ENCODE data around the gene NFRKB.
"Not testable (repeated sequence)": the region's sequence is repeated elsewhere in the genome, so short reads cannot be mapped to it uniquely, and the experiment has no call there.

Gene NFRKB

DNA sequence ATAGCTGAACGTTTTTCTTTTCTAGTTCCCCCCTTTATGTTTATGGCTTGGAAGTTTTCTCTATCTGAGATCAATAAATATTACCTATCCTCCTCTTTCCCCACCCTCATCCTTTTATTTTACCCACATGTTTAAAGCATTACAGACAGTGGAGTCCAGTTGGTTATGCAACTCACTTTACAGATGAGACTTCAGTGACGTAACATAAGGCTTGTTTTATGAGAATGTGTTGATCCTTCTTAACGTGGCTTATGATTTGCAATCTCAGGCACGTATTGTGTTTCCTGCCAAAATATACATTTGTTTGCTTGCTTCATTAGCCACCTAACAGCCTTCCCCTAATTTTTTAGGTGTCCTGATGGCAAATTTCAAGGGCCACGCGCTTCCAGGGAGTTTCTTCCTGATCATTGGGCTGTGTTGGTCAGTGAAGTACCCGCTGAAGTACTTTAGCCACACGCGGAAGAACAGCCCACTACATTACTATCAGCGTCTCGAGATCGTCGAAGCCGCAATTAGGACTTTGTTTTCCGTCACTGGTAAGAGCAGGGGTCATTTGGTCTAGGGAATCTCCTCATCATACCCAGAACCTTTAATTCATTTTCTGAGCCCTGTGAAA lies 43.1 kb downstream of the NFRKB start:
- no peak overlapping the region for H2AFZ ChIP-seq (ENCODE audit: low read depth, low read length)
- H3K9ac ChIP-seq (ENCODE audit: low read length): no peak overlapping the region
- H4K20me1 ChIP-seq (ENCODE audit: insufficient read depth, low read length): no peaks in the 10 kb centered on the region
- no peaks in the 10 kb centered on the region for H3K36me3 ChIP-seq (replicated peaks; ENCODE audit: low read depth, low read length)
- no peaks in the 10 kb centered on the region for H3K27me3 ChIP-seq (ENCODE audit: low read depth, low read length)
- no peaks in the 10 kb centered on the region for H3K79me2 ChIP-seq (ENCODE audit: low read length)
- TF ChIP-seq, protein P1, sequence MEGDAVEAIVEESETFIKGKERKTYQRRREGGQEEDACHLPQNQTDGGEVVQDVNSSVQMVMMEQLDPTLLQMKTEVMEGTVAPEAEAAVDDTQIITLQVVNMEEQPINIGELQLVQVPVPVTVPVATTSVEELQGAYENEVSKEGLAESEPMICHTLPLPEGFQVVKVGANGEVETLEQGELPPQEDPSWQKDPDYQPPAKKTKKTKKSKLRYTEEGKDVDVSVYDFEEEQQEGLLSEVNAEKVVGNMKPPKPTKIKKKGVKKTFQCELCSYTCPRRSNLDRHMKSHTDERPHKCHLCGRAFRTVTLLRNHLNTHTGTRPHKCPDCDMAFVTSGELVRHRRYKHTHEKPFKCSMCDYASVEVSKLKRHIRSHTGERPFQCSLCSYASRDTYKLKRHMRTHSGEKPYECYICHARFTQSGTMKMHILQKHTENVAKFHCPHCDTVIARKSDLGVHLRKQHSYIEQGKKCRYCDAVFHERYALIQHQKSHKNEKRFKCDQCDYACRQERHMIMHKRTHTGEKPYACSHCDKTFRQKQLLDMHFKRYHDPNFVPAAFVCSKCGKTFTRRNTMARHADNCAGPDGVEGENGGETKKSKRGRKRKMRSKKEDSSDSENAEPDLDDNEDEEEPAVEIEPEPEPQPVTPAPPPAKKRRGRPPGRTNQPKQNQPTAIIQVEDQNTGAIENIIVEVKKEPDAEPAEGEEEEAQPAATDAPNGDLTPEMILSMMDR (IDR thresholded peaks at IDR 0.05; ENCODE audit: low read depth, low read length): no peak
- no peak for TF ChIP-seq EZH2phosphoT487 (IDR thresholded peaks at IDR 0.05; ENCODE audit: low read depth)
- no peak overlapping the region for H3K27ac ChIP-seq (ENCODE audit: low read length)
- no peak overlapping the region for H3K4me3 ChIP-seq (ENCODE audit: low read length)
- H3K4me2 ChIP-seq (ENCODE audit: low read length): no peak overlapping the region
- no peaks in the 10 kb centered on the region for H3K4me1 ChIP-seq (ENCODE audit: low read length)
- no peaks in the 10 kb centered on the region for H3K9me3 ChIP-seq (ENCODE audit: insufficient read depth, low read length)

DNA sequence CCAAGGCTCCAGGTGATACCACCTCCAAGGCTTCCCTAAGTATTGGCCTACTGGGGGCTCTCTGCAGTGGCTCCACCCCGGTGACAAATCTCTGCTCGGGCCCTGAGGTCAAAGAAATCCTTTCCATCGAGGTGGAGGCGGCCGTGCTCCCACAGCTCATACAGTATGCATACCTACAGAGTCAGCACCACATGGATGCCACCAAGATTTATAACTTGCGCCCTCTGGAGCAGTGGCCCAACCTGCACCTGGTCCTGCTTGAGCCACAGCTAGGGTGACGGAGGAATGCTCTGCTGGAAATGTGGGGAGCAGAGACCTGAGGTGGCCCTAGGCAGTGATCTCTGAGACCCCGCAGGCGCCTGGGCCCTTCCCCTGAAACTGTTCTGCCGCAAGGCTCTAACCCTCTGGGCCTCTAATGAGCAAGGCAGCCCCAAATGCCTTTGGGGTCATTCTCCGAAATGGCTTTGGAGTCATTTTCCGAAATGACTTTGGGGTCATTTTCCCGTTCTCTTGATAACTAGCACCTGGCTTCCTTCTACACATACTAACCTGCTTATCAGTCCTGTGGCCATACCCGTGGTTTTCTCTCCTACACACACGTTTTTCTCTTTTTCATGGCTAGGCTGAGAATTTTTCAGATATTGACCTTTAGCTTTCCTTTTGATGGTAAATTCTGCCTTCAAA lies 45.8 kb downstream of the NFRKB start:
- no peaks in the 10 kb centered on the region for H3K4me1 ChIP-seq (ENCODE audit: low read length)
- TF ChIP-seq EZH2phosphoT487 (IDR thresholded peaks at IDR 0.05; ENCODE audit: low read depth): no peak
- TF ChIP-seq, protein P1 (IDR thresholded peaks at IDR 0.05; ENCODE audit: low read depth, low read length): no peak

GRCh38 chr11:129847361-129847760 lies 48.0 kb downstream of the NFRKB start:
- H3K27ac ChIP-seq (ENCODE audit: low read length); H4K20me1 ChIP-seq (ENCODE audit: insufficient read depth, low read length); H3K9me3 ChIP-seq (ENCODE audit: insufficient read depth, low read length); H3K36me3 ChIP-seq (replicated peaks; ENCODE audit: low read depth, low read length); H2AFZ ChIP-seq (ENCODE audit: low read depth, low read length); H3K9ac ChIP-seq (ENCODE audit: low read length); H3K4me3 ChIP-seq (ENCODE audit: low read length); H3K27me3 ChIP-seq (ENCODE audit: low read depth, low read length); H3K4me1 ChIP-seq (ENCODE audit: low read length); H3K79me2 ChIP-seq (ENCODE audit: low read length); H3K4me2 ChIP-seq (ENCODE audit: low read length): not testable (repeated sequence)

More for the DNA sequence above, 45.8 kb downstream of the NFRKB start:
- H3K36me3 ChIP-seq (replicated peaks; ENCODE audit: low read depth, low read length): no peaks in the 10 kb centered on the region
- no peak overlapping the region for H3K4me2 ChIP-seq (ENCODE audit: low read length)
- no peak overlapping the region for H2AFZ ChIP-seq (ENCODE audit: low read depth, low read length)
- H4K20me1 ChIP-seq (ENCODE audit: insufficient read depth, low read length): no peaks in the 10 kb centered on the region
- H3K9me3 ChIP-seq (ENCODE audit: insufficient read depth, low read length): no peaks in the 10 kb centered on the region
- no peaks in the 10 kb centered on the region for H3K79me2 ChIP-seq (ENCODE audit: low read length)
- H3K27me3 ChIP-seq (ENCODE audit: low read depth, low read length): no peaks in the 10 kb centered on the region
- no peak overlapping the region for H3K9ac ChIP-seq (ENCODE audit: low read length)
- no peak overlapping the region for H3K27ac ChIP-seq (ENCODE audit: low read length)
- H3K4me3 ChIP-seq (ENCODE audit: low read length): no peak overlapping the region

DNA sequence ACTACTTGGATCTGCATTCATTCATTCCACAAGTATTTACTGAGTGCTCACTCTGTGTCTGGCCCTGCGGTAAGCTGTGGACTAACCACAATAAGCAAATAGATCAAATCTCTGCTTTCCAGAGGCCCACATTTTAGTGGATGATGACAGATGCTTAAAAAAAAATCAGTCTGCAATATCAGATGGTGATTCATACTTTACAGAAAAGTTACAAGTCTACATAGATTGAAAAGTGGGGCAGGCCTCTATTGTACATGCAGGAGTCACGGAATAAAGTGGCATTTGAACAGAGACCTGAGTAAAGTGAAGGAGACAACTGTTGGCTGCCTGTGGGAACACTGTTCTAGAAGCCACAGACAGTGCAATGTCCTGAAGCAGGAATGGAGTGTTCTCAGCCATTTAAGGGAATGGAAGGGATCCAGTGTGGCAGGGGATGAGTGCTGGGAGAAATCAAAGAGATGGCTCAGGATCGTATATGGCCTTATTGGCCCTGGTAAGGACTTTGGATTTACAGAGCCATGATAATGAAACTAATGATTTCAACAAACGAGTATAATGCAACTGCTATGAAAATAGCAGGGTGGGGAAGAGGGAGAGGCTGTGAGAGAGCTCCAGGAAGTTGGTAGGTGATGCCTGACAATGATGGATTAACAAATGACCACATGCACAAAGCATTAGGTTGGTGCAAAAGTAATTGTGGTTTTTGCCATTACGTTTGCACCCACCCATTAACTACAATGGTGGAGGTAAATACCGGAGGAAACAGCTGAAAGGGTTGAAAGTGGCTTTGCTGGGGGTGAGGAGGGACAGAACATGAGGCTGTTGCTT lies 48.7 kb downstream of the NFRKB start:
- no peak overlapping the region for H3K4me2 ChIP-seq (ENCODE audit: low read length)
- 0 out of 2 replicates have a peak, but pooled peaks cover 6% of the 10 kb centered on the region for H3K27me3 ChIP-seq (ENCODE audit: low read depth, low read length)
- no peak overlapping the region for H3K9ac ChIP-seq (ENCODE audit: low read length)
- H3K79me2 ChIP-seq (ENCODE audit: low read length): no peaks in the 10 kb centered on the region
- TF ChIP-seq EZH2phosphoT487 (IDR thresholded peaks at IDR 0.05; ENCODE audit: low read depth): no peak
- TF ChIP-seq, protein P1 (IDR thresholded peaks at IDR 0.05; ENCODE audit: low read depth, low read length): no peak
- no peak overlapping the region for H2AFZ ChIP-seq (ENCODE audit: low read depth, low read length)
- H3K36me3 ChIP-seq (replicated peaks; ENCODE audit: low read depth, low read length): no peaks in the 10 kb centered on the region
- no peaks in the 10 kb centered on the region for H3K9me3 ChIP-seq (ENCODE audit: insufficient read depth, low read length)
- H3K4me1 ChIP-seq (ENCODE audit: low read length): no peaks in the 10 kb centered on the region
- H3K4me3 ChIP-seq (ENCODE audit: low read length): no peak overlapping the region
- H3K27ac ChIP-seq (ENCODE audit: low read length): no peak overlapping the region
- no peaks in the 10 kb centered on the region for H4K20me1 ChIP-seq (ENCODE audit: insufficient read depth, low read length)
